ENCODE results near the gene SKAP2.

The SKAP2 gene

GRCh38 chr7:26696161-26696560 lies 168.2 kb downstream of the SKAP2 start:
- DNase-seq (ENCODE audit: low read depth in 2 of 2), result no peak

GRCh38 chr7:26694713-26695112 lies 169.7 kb downstream of the SKAP2 start:
- no peak for DNase-seq (ENCODE audit: low read depth in 2 of 2)

GRCh38 chr7:26694141-26694540 lies 170.2 kb downstream of the SKAP2 start:
- no peak for DNase-seq (ENCODE audit: low read depth in 2 of 2)

GRCh38 chr7:26691886-26692285 lies 172.5 kb downstream of the SKAP2 start:
- no peak for DNase-seq (ENCODE audit: low read depth in 2 of 2)

GRCh38 chr7:26691406-26691805 lies 173.0 kb downstream of the SKAP2 start:
- no peak for DNase-seq (ENCODE audit: low read depth in 2 of 2)

- DNase-seq (ENCODE audit: low read depth in 2 of 2), result no peak
These were observed 174.1 kb downstream of the SKAP2 start for GRCh38 chr7:26690135-26690805.

- no peak for DNase-seq (ENCODE audit: low read depth in 2 of 2)
These were observed 175.4 kb downstream of the SKAP2 start for GRCh38 chr7:26688936-26689506.

- DNase-seq (ENCODE audit: low read depth in 2 of 2), result no peak
These were observed 176.0 kb downstream of the SKAP2 start for GRCh38 chr7:26688388-26688787.

- DNase-seq (ENCODE audit: low read depth in 2 of 2), result no peak
These were observed 177.4 kb downstream of the SKAP2 start for GRCh38 chr7:26687032-26687431.

GRCh38 chr7:26686448-26686981 lies 177.9 kb downstream of the SKAP2 start:
- no peak for DNase-seq (ENCODE audit: low read depth in 2 of 2)

GRCh38 chr7:26685606-26686005 lies 178.8 kb downstream of the SKAP2 start:
- no peak for DNase-seq (ENCODE audit: low read depth in 2 of 2)

GRCh38 chr7:26684447-26684846 lies 179.9 kb downstream of the SKAP2 start:
- DNase-seq (ENCODE audit: low read depth in 2 of 2), result no peak

- no peak for DNase-seq (ENCODE audit: low read depth in 2 of 2)
These were observed 181.1 kb downstream of the SKAP2 start for GRCh38 chr7:26683277-26683676.

- DNase-seq (ENCODE audit: low read depth in 2 of 2), result no peak
These were observed 182.5 kb downstream of the SKAP2 start for GRCh38 chr7:26681819-26682418.

GRCh38 chr7:26680587-26680986 lies 183.8 kb downstream of the SKAP2 start:
- no peak for DNase-seq (ENCODE audit: low read depth in 2 of 2)

GRCh38 chr7:26675143-26675887 lies 189.1 kb downstream of the SKAP2 start:
- DNase-seq (ENCODE audit: low read depth in 2 of 2), result no peak

GRCh38 chr7:26673858-26674257 lies 190.5 kb downstream of the SKAP2 start:
- DNase-seq (ENCODE audit: low read depth in 2 of 2), result no peak

GRCh38 chr7:26673271-26673670 lies 191.1 kb downstream of the SKAP2 start:
- DNase-seq (ENCODE audit: low read depth in 2 of 2), result no peak

GRCh38 chr7:26670841-26671240 lies 193.5 kb downstream of the SKAP2 start:
- no peak for DNase-seq (ENCODE audit: low read depth in 2 of 2)

- no peak for DNase-seq (ENCODE audit: low read depth in 2 of 2)
These were observed 194.1 kb downstream of the SKAP2 start for GRCh38 chr7:26670290-26670689.

- no peak for DNase-seq (ENCODE audit: low read depth in 2 of 2)
These were observed 195.6 kb downstream of the SKAP2 start for GRCh38 chr7:26668821-26669220.

- DNase-seq (ENCODE audit: low read depth in 2 of 2), result peak; percentile 60 to 74
These were observed 196.8 kb downstream of the SKAP2 start for GRCh38 chr7:26667514-26668133.

All from fibroblast of skin of left biceps (primary cell).